Measurements from ENCODE around the gene VASH2.

DNA sequence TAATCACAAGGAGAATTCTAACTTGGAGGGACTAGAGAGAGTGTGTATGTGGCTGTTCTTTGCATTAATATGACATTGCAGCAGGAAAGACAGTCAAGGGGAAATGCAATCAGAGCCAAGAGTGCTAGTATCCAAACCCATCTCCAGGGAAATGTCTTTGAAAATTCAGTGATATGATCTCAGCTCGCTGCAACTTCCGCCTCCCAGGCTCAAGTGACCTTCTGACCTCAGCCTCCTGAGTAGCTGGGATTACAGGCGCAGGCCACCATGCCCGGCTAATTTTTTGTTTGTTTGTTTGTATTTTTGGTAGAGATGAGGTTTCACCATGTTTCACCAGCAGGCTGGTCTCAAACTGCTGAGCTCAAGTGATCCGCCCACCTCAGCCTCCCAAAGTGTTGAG is 16.3 kb downstream of the VASH2 start:
- TF ChIP-seq EP300 (IDR thresholded peaks at IDR 0.05) (no peak), POLR2A (IDR thresholded peaks at IDR 0.05) (no peak)
- TF ChIP-seq, protein P1, sequence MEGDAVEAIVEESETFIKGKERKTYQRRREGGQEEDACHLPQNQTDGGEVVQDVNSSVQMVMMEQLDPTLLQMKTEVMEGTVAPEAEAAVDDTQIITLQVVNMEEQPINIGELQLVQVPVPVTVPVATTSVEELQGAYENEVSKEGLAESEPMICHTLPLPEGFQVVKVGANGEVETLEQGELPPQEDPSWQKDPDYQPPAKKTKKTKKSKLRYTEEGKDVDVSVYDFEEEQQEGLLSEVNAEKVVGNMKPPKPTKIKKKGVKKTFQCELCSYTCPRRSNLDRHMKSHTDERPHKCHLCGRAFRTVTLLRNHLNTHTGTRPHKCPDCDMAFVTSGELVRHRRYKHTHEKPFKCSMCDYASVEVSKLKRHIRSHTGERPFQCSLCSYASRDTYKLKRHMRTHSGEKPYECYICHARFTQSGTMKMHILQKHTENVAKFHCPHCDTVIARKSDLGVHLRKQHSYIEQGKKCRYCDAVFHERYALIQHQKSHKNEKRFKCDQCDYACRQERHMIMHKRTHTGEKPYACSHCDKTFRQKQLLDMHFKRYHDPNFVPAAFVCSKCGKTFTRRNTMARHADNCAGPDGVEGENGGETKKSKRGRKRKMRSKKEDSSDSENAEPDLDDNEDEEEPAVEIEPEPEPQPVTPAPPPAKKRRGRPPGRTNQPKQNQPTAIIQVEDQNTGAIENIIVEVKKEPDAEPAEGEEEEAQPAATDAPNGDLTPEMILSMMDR (IDR thresholded peaks at IDR 0.05): no peak
